ENCODE results near the gene USHBP1.

USHBP1 gene

GRCh38 chr19:17210296-17210695 is 54.2 kb downstream of the USHBP1 start:
- DNase-seq (ENCODE audit: low spot score), result no peak

- DNase-seq (ENCODE audit: low spot score), result peak; percentile 85
Observed at GRCh38 chr19:17209126-17210036, 55.2 kb downstream of the USHBP1 start.

- no peak for DNase-seq (ENCODE audit: low spot score)
Observed at GRCh38 chr19:17206736-17207581, 57.6 kb downstream of the USHBP1 start.

- DNase-seq (ENCODE audit: low spot score), result peak; percentile 80
Observed at GRCh38 chr19:17205237-17206140, 59.1 kb downstream of the USHBP1 start.

- DNase-seq (ENCODE audit: low spot score), result no peak
Observed at GRCh38 chr19:17202713-17203112, 61.8 kb downstream of the USHBP1 start.

- no peak for DNase-seq (ENCODE audit: low spot score)
Observed at GRCh38 chr19:17202249-17202648, 62.3 kb downstream of the USHBP1 start.

GRCh38 chr19:17200408-17201079 is 64.0 kb downstream of the USHBP1 start:
- no peak for DNase-seq (ENCODE audit: low spot score)
